Keratinocyte (primary cell): Measurements from ENCODE around the gene TUBGCP6.

Experiments used
- CTCF ChIP-seq, 3 experiments: IDR thresholded peaks in 1 of 3; conservative IDR thresholded peaks in 1 of 3; optimal IDR thresholded peaks in 1 of 3; 2 replicates in 2 of 3; 3 replicates in 1 of 3; pipeline versions ENCODE3 to v1.5.1; 2011; ENCODE audit warnings: low read length in 3 of 3, mild to moderate bottlenecking in 3 of 3, moderate library complexity in 2 of 3, control low read depth in 1 of 3, inconsistent platforms in 1 of 3; ENCODE audit not compliant: insufficient read depth in 2 of 3; ENCODE audit errors: extremely low read depth in 1 of 3
- EZH2 ChIP-seq: IDR thresholded peaks from one replicate; pipeline ENCODE4 v1.6.1; 2012; ENCODE audit warnings: inconsistent platforms, mild to moderate bottlenecking, low read length, moderate library complexity

- TF ChIP-seq CTCF (optimal IDR thresholded peaks at IDR 0.05 in 1 of 3, IDR thresholded peaks at IDR 0.05 in 1 of 3, conservative IDR thresholded peaks at IDR 0.05 in 1 of 3; ENCODE audit: extremely low read depth in 1 of 3, insufficient read depth in 2 of 3, low read length in 3 of 3) (no peak), EZH2 (no peak)
Measured at GRCh38 chr22:50232481-50233151, 12.2 kb downstream of the TUBGCP6 start.
